ENCODE results near the gene PADI1.

PADI1 gene

GRCh38 chr1:17183388-17184160 lies 21.4 kb upstream of the PADI1 start:
- DNase-seq (ENCODE audit: low read depth in 2 of 2): no peak

GRCh38 chr1:17184161-17184665 lies 20.7 kb upstream of the PADI1 start:
- no peak for DNase-seq (ENCODE audit: low read depth in 2 of 2)

- no peak for DNase-seq (ENCODE audit: low read depth in 2 of 2)
Measured at GRCh38 chr1:17184822-17185484, 20.0 kb upstream of the PADI1 start.

DNA sequence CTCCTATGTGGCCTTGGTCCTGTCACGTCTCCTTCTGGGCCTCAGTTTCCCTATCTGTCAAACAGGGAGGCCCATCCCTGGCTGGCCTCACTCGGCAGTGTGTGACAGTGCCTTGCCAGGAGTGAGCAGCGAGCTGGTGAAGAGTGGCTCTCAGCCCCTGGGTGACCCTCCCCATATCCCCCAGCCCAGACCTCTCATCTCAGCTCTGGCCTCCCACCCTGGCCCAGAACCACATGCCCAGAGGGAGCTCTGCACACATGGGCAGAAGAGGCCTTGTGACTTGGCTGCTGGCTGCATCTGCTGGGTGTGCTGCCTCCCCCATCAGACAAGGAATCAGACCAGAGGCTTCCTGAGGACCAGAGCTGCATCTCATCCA lies 19.5 kb upstream of the PADI1 start:
- no peak for DNase-seq (ENCODE audit: low read depth in 2 of 2)

DNA sequence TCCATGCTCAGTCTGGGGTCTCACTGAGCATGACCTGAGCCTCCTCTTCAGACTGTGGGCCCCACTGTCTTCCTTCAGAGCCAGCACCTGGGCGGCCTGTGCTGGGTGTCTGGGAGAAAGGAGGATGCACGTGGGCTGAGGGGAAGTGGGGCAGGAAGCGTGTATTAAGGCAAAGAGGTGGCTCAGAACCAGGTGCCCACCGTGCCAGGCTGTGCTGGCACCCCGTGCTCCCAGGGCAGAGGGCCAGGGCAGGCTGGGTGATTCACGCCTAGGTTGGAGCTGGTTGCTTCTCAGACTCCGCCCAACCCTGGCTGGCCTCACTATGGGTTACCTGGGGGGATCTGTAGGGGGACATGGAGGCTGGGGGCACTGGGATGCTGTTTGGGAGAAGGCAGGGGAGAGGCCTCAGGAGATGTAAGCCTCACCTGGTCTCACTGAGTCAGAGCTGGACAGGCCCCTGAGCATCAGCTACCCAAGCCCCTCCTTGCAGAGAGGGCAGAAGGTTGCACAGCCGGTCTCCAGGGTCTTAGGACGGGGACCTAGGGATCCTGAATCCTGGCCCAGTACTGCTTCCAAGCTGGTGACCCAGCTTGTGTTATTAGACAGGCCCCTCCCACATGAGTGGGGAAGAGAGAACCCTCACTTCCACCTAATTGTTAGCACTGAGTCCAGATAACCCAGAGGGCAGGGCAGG lies 18.6 kb upstream of the PADI1 start:
- no peak for DNase-seq (ENCODE audit: low read depth in 2 of 2)

GRCh38 chr1:17187051-17187450 lies 17.9 kb upstream of the PADI1 start:
- no peak for DNase-seq (ENCODE audit: low read depth in 2 of 2)

GRCh38 chr1:17188217-17188616 lies 16.7 kb upstream of the PADI1 start:
- DNase-seq (ENCODE audit: low read depth in 2 of 2): no peak

- no peak for DNase-seq (ENCODE audit: low read depth in 2 of 2)
Measured at GRCh38 chr1:17188889-17189631, 15.9 kb upstream of the PADI1 start.

DNA sequence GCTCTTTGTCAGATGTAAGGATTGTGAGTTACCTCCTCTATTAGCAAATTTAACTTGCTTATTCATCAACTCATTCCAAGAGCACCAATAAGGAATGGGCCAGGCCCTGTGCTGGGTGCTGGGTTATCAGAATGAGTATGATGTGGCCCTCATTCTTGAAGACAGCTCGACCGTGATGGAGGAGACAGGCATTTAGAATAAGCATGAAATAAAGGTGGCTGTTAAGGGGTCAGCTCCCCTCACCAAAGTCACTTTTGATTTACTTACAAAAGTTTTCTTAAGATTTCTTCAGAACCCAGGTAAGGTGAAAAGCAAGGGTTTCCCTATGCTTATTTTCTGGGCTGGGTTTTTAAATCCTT lies 15.3 kb upstream of the PADI1 start:
- no peak for DNase-seq (ENCODE audit: low read depth in 2 of 2)

GRCh38 chr1:17190010-17190995 lies 14.6 kb upstream of the PADI1 start:
- no peak for DNase-seq (ENCODE audit: low read depth in 2 of 2)

DNA sequence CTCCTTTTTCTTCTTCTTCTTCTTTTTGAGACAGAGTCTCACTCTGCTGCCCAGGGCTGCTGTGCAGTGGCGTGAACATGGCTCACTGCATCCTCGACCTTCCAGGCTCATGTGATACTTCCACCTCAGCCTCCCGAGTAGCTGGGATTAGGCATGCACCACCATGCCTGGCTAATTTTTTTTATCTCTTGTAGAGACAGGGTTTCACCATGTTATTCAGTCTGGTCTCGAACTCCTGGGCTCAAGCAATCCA lies 13.0 kb upstream of the PADI1 start:
- DNase-seq (ENCODE audit: low read depth in 2 of 2): no peak

DNA sequence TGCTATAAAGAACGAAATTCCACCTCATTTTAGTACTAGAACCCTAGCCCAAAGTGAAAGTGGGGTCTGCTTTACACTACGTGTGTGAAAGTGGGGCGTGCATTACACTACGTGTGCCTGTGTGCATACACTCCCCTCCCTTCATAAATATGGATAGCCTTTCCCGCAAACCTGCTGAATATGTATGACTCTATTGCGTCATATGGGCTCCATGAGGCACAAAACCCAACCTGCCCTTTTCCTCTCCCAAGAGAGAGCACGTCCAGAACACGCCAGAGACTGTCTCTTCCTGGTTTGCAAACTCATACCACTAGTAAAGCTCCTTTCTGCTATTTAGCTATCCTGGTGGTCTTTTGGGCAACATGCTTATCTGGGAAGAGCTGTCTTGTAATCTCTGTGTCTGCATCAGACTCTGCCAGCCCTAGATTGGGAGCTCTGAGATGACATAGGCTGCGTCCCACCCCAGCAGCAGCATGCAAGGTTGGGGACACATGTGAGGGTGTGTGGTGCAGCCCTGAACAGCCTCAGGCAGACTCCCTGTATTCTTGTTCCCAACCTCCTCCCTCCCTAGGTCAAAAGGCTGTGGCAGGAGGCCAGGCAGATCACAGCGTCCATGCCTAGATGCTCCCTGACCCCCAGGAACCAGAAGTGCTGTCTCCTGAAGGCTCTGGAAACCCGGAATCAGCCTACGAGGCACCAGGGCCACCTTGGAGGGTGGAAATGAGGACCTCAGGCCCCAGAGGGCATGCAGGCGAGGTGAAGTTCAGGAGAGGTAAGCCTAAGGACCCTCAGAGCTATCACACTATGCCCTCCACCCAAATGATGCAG lies 12.3 kb upstream of the PADI1 start:
- DNase-seq (ENCODE audit: low read depth in 2 of 2): no peak

GRCh38 chr1:17193222-17194132 lies 11.5 kb upstream of the PADI1 start:
- DNase-seq (ENCODE audit: low read depth in 2 of 2): no peak

- no peak for DNase-seq (ENCODE audit: low read depth in 2 of 2)
Measured at GRCh38 chr1:17194133-17194475, 10.8 kb upstream of the PADI1 start.

DNA sequence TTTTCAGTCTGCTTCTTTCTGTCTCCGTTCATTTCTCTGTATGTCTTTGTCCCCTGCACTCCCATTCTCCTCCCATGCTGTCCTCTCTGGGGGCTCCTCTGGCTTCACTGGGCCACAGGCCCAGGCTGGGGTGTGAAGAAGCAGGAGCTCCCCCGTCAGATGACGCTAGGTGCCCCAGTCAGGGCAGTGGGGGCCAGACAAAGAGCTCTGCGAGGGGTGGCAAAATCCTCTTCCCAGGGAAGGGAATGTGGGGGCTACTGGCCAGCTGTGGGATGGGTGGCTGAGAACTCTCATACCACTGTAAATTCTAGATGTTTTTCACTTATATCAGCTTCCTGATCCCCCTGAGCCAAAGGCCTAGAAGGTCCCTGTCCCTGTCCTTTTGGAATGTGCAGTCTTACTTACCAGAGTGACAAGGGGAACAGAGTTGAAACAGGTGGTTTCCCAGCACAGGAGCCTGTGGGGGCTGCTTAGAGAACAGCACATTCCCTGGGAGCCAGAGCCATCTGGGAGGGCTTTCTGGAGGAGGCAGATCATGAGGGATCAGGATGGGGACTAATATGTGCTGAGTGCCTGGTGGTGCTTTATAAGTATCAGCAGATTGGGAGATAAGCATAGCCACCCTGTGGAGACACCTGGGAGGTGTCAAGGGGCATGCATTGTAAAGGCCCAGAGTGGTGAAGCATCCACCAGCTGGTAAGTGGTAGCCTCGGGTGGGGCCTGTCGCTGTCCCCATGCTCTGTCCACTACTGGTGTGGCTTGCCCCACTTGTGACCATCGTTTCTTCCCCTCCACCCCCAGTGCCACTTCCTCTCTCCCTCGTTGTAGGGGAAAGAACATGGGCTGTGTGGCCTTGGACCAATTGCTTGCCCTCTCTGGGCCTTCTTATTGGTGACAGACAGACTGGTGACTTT lies 10.1 kb upstream of the PADI1 start:
- no peak for DNase-seq (ENCODE audit: low read depth in 2 of 2)

DNA sequence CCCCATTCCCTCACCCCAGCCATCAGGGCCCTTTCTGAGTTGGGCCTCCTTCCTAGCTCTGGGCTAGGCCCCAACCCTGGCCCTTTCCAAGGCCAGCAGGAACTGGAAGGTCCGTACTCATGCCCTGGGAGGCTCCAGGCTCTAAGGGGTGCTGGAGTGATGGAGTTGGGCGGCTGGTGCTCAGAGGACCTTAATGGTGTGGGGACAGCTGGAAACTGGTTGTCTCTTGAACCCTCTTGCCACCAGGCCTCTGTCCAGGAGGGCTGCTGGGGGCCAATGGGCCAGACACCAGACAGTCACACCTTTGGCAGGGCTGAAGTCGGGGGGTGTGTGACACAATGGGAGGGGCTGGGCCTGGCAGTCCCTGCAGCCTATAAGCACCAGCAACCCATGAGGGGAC lies 9.2 kb upstream of the PADI1 start:
- DNase-seq (ENCODE audit: low read depth in 2 of 2): no peak

DNA sequence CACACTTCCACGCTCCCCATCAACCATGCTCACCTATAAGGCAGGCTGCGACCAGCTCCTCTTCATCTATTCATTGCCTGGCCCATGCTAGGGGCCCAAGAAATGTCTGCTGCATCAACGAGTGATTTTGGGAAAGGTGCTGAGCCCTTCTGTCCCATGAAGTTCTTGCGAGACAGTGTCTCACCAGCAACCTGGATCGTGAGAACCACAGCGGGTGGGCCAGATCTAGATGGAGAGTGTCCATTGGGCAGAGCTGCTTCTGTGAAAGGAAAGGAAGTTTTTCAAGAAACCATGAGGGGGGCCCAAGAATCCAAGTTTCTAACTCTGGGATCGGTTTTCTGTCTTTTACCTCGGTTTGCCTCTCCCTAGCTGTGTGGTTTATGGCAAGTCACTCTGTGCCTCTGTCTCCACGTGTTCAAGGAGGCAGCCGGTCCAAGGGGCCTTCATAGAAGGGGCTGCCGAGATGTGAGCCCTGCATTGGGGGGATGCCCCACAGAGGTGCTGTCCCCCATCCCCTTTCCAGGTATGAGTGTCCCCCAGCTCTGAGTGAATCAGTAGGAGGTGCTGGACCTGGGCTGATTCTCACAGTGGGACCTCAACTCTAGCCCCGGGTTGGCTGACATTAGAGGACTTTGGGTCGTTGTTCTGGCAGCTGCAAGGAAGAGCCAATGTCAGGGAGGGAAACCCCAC lies 8.3 kb upstream of the PADI1 start:
- DNase-seq (ENCODE audit: low read depth in 2 of 2): no peak

GRCh38 chr1:17197696-17198095 lies 7.2 kb upstream of the PADI1 start:
- DNase-seq (ENCODE audit: low read depth in 2 of 2): no peak
